Stimulated activated CD4-positive, alpha-beta T cell treated with anti-CD3 and anti-CD28 coated beads, TNF-alpha, amount 100 ng/mL, for 24 hours (primary cell): ENCODE measurements around the gene FRMPD2.
"Not testable (repeated sequence)": the region's sequence is repeated elsewhere in the genome, so short reads cannot be mapped to it uniquely, and the experiment has no call there.

ENCODE experiments used
- DNase-seq, 3 experiments: peaks; one replicate each; pipeline ENCODE4 v3.0.0-alpha.2; 2020; ENCODE audit warnings: low read depth in 3 of 3

The FRMPD2 gene

DNA sequence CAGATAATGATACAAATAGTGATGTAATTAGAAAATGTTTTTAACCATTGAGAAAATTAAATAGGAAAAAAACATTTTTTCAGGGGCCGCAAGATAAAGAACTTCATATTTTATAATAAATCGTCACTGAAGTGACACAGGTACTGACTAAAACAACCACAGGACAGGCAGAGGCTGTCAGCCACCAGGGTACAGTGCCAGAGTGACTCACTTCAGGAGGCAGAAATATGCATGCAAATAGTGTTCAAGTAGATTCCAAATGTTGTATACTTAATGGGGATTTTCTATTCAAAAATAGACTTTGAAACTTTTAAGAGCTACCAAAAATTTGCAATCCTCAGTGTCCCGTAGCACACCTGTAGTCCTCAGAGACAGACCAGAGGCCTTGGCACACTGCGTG, 68.6 kb downstream of the FRMPD2 start:
- no peak for DNase-seq

DNA sequence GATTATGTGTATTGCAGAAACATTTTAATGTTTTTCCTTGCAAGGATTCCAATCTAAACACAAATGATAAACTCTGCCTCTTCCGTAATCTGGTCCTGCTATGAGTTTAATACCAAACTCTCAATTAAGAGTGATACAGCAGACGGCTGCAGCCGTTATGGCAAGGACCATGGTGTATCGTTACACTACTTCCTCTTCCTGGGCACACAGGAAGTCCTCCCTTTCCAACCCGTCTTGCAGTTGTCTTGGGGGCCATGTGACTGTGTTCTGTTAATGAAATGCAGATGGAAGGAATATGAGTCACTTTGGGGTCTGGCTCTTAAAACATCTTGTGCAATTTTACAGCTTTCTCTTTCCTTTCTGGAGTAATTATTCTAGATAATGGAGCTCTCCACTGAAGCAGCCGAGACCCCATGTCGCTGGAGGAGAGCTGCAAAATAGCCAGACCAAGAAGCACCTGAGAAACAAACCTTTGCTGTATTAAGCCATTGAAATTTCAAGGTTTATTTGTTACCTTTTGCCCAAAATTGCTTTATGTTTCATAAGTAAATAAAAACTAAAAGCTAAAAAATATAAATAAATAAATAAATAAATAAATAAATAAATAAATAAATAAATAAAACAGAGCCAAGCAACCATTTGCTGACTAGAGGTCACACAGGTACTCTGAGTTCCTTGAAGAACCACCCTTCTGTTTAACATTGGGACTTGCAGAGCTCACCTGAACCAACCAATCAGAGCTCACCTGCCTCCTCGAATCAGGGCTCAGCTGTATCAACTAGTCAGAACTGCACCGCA, 74.7 kb downstream of the FRMPD2 start:
- DNase-seq = no peak

DNA sequence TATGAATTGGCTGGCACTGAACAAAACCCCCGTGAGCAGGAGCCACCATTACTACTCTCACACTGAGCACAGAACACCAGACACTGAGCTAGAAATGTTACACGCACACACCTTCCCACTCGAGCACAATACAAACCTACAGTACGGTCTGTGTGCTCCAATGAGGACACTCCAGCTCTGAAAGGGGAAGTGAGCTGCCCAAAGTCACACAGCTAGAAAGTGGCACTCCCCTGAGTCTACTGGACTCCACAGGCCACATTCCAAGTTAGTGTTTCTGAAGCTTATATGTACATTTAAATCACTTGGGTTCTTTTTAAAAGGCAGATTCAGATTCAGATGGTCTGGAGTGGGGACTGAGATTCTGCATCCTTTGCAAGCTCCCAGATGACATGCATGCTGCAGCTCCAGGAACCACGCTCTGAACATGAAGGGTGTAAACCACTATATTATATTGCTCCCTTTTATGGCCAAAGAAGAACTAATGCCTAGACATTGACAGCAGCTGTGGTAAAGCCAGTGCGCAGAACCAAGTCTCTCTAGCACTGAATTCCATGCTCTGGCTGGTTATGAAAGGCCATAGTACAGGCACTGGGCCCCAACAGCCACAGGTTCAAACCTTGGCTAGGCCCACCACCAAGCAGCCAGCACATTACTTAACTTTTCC, 77.1 kb downstream of the FRMPD2 start:
- DNase-seq = no peak

DNA sequence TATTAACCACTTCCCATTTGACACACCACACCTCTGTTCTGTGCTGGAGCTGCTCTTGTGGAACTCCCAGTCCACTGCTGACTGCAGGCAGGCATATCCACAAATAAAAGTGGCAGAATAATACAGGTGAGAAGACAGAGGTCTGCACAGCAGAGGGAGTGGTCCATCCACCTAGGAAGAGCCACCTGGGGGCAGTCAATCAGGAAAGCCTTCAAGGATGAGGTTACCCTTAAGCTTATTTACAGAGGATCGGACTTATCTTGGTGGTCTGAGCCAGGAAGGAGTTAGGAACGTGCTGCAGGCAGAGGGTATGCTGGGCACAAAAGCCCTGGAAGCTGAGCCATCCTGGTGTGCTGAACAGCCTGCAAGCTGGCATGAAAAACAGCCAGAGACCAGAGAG, 78.7 kb downstream of the FRMPD2 start:
- no peak for DNase-seq

DNA sequence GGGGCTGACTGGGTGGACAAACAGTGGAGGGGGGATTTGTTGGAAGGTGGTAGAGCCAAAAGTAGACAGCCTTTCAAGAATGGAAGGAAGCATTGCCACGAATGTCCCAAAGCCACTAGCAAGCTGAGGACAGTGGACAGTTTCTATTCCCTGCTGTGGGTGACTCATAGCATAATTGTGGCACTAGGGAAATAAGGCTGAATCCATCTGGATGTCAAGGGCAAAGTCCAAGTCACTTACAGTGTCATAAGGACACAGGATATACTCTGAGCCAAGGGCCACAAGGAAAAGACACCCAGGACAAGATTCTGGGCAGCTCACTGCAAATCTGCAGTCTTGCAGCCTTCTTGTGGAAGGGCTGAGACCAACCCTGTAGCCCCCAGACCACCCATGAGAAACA, 79.7 kb downstream of the FRMPD2 start:
- DNase-seq = no peak

DNA sequence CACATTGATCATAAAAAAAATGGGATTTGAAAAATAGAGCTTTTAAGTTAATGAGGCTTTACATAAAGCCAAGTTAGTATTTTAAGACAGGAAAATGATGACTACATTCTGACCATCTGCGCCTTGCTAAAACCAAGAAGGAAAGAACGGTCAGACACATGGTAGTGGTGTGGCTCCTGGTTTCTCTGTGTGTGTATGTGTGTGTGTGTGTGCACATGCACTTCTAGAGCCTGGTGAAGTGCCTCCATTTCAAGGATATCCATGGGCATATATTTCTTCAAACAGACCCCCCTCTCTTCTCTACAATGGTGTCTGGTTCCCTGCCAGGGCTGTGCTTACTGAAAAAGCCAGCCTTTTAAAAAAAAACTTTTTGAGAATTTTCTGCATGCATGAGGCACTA, 80.9 kb downstream of the FRMPD2 start:
- DNase-seq = no peak

DNA sequence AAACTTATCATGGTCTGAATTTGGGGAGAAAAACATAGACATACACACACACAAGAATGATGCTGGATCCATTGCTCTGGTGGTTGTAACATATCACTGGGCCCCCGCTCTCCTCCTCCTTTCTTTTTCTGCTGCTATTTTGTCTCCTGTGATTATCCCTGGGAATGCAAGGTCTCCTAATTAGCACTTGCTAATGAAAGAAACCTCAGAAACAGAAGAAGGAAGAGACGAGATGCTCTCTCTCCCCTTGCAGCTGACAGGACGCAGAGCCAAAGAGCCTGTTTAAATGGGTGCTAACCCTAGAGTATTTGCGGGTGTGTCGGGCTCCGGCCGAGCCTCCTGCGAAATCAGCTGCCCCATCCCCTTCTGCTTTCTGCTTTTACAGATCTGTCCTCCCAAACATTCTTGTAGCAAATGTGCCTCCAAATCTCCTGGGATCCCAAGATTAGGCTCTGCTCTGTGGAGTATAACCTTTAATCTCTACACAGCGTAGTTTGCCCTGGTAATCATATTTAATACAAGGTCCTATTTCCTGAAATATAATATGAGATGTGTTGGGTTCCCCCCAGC, 81.5 kb downstream of the FRMPD2 start:
- no peak for DNase-seq

DNA sequence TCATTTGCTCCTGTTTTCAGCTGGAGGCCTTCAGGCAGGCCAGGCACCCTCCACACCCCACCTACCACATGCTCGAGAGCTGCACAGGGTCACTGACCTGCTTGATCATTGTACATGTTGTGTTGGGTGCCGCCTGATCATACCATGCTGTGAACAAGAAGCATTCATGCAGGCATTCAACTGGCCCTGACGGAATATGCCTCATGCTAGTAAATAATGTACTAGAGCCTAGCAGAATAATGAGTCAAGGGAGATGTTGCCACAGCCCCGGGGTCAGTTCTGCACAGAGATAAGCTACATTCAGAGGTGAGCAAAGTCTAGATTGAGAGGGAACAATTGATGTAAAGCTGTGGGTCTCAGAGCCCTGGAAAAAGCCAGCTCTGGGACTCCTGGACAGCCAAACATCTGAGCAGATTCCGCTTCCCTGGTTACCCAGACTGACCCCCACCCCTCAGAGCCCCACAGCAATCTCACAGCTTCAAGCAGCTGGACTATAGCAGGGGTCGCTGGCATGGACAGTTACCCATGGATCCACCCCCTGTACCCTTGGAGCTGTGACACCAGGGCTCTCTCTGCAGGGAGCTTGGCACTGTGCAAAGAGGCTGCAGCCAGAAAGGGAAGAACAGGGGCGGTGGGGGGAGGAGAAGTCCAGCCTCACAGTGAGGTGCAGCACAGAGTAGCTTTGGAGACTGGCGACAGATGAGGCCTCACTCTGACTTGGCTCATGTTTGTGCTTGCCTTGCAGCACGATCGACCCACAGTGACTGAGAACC, 86.6 kb downstream of the FRMPD2 start:
- no peak for DNase-seq

DNA sequence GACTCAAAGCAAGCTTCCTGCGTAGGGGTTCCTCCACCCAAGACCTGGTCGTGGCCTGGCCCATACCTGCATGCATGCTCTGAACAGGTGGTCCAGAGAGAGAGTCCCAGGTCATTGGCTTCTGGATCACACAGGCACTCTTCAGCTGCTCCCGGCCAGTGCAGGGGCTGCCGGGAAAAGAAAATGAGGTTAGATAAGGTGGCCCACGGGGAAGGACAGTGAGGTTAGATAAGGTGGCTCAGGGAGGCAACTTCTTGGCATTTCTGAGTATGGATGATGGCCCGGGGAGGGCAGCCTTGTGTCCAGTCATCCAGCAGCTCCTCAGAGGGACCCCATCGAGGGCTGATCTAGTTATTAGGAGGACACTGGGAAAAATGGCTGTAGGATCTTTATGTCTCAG, 87.4 kb downstream of the FRMPD2 start:
- DNase-seq = no peak

DNA sequence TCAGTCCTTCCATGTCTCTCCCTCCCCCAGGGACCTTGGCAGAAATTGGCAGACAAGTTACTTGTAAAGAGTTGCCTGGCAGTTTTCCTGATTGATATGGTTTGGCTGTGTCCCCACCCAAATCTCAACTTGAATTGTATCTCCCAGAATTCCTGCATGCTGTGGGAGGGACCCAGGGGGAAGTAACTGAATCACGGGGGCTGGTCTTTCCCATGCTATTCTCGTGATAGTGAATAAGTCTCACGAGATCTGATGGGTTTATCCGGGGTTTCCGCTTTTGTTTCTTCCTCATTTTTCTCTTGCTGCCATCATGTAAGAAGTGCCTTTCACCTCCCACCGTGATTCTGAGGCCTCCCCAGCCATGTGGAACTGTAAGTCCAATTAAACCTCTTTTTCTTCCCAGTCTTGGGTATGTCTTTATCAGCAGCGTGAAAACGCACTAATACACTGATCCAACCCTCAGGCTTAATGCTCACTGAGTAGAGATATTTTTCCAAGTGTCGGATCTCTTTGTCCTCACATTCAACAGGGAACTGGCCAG, 88.2 kb downstream of the FRMPD2 start:
- DNase-seq = not testable (repeated sequence)

DNA sequence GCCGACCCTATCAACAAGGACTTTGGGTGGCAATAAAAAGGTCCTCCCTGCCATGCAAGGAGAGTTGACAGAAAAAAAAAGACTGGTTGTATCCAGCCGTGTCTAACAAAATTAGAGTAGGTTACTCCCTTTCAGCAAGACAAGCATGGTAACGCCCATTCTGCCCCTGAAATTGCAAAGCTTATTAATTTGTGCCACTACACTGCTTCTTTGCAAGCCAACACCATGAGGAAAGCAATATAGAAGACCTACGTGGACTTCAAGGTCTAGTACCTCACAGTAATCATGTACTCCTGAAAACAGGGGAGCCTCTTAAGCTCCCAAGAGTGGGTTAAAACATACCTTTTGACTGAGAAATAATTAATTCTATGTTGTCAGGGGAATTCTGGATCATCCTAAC, 90.3 kb downstream of the FRMPD2 start:
- no peak for DNase-seq

DNA sequence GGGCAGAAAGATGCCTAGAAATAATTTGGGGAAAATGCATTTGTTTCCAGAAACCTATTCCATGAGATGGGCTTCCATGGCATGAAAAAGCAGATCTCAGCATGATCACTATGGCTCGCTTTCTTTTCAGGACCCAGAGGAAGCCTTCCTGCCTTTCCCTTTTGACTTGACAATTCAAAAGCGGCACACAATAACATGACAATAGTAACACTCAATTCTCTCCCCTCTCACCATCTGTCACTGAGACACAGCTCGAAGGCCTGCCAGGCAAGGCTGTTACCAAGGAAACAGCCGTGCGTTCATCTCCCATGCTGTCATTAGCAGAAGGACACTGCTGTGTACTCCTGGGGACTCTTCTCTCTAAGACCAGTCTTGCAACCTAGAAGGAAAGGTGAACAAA, 101.8 kb downstream of the FRMPD2 start:
- not testable (repeated sequence) for DNase-seq

DNA sequence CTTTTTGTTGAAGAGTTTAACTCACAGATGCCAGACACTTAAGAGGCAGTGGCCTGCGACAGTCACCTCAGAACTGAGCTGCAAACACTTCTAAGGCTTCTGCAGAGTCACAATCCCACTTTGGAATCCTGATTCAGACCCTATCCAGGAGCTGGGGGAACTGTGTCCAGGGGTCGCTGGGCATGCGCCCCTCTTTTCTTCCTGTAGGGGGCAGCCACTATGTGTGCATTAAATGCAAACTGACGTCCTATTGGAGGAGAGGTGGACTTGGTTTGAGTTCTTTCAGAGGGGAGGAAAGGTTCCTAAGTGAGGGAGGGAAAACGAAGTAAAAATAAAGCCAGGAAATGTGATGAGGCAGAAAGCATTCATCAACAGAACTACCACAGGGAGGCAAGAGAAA, 113.8 kb downstream of the FRMPD2 start:
- DNase-seq = not testable (repeated sequence)

DNA sequence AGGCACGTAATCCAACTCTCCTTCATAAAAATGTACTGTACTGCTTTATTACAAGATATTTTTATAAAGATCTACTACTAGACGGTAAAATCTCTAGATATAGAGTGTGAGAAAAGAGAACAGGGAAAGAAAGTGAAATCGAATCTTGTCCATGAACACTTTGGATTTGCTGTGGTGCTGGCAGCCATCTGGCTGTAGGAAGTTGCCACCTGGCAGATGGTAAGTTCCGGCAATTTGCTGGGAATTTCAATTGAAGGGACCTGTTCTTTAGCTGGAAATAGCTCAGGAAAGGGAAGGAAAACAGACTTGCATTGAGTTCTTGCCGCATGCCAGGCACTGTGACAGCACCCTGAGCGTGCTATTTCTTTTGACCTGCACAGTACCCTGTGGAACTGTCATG, 114.3 kb downstream of the FRMPD2 start:
- DNase-seq = not testable (repeated sequence)

DNA sequence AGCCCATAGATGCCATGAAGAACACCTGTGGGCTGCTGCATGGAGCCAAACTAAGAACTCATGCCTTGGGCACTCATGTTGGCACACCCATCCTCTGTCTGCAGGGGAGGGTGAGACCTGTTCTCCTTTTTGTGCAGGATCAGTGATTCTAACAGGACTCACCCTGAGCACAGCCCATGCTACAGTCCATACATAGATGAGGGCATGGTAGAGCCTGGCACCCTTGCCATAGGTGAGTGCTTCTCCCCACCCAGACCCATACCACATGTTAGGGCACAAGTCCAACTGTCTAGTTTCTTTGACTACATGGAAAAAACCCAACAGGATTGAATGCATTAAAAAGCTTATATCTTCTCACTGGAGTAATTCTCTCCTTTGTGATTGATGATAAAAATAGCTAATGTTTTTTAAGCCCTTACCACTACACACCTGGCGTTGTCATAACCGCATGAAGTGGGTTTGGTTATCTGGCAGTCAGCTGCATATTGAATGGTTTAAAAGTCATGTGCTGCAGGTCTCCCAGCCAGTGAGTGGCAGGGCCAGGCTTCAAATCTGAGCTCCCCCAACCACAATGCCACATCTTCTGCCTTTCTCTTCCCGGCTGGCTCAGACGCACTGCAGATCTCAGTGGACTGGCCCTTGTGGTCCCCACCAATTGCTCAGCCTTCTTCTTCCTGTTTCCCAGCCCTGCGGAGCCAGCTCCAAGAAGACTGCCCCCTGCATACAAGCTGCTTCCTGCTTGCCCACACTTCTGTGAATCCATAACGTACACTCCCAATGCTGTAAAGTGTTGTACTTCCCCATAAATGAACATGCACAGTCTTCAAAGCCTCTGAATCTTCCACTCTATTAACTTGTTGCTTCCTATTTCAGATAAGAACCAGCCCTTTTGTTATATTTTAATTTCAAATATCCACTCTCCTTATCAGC, 120.0 kb downstream of the FRMPD2 start:
- not testable (repeated sequence) for DNase-seq

DNA sequence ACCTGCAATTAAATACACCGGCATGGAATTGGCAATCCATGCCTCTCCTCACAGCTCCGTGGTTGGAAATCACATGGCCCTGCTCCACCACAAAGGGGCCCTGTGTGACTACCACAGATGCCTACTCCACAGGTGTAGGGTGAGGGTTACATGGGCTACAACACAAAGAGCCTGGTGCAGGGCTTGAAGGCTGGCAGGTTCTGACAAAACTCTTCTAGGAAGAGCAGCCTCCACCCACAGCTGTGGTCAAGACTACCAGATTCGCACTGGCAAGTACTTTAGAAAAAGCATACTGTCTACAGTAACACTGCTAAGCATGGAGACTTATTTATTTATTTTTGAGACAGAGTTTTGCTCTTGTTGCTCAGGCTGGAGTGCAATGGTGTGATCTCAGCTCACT, 126.9 kb downstream of the FRMPD2 start:
- DNase-seq = not testable (repeated sequence)

DNA sequence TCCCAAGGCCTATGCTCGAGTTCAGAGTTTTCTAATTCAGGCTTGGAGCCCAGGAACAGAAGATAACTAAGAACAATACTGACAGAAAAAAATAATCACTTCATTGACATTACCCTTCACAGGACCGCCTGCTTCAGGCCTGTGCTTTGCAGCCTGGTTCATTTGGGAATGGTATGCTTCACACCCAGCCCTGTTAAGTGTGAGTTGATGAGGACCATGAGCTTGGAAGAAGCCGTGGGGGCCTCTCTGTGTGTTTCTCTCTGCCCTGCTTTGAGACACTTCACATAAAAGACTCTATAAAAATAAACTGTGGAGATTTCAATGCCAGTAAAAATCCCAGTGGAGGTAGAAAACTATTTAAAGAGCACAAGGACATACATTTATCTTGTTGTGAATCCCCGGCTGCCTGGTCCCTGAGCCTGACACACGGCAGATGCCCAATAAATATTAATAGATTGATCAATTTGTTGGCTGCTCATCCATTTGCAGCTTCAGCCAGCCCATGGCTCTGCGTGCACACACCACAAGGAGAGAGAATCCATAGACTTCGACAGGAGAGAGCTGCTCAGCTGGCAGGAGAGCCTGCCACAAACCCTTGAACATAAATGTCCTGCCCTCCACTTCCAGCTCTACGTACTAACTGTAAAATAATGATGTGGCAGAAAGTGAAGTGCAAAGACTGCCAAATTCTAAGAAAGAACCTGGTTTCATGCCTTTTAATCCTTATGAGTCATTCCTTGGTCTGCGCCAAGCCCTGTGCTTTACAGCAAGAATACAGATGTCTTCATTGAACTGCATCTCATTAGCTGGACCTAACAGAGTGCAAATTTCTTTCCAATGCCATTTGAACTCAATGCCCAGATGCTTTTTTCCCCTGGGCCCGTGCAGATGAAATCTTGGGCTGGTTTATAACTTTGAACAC, 130.5 kb downstream of the FRMPD2 start:
- not testable (repeated sequence) for DNase-seq

DNA sequence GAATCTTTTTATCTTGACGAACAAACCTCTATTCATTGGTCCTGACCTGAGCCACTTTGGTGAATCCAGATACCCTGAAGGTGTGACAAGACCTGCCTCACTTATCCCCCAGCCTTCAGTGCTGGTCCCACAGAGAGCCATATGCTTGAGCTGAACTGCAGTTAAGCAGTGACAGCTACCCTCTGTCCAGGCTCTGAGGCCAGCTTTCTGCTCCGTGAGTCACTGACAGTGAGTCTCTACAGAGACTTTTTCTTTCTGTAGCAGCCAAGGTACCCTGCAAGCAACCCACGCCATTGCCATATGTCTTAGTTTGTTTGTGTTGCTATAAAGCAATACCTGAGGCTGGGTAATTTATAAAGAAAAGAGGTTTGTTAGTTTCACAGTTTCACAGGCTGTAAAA, 133.5 kb downstream of the FRMPD2 start:
- DNase-seq = not testable (repeated sequence)

DNA sequence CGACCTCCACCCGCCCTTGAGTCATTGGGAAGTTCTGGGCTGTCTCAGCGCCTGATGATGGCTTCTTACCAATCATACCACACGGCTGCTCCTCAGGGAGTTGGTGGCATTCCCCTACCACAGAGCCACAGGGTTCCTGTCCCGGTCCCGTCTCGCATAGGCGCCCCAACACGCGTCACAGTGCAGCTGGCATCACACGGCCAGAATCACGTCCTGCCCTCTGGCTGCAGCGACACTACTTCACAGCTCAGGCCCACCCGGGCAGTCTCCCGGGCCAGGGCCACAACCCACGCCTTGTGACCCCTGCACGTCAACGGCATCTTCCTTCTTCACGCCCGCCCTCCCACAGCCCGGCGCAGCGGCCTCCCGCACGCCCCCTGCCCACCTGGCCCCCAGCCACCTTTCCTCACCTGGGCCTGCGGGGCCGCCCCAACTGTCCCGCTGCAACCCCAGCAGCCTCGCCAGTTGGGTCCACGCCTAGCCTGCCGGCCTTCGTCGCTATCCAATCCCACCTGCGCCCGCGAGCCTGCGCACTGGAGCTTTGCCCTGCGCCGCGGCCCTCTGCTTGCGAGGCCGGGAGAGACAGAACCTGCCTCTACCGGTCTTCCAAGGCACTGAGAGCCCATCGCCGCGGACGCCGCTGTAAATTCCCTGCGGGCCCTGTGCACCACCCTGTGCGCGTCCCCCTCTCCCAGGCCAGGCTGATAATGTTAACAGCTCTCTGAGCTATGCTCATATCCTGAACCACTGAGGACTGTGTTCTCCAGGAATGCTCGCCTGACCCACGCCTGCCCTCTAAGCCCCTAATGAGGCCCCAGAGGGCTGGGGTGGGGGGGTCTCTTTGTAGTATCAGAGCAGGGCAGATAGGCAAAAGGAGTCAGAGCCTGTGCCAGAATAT, 134.3 kb downstream of the FRMPD2 start:
- not testable (repeated sequence) for DNase-seq
